H9 (cell line): Measurements from ENCODE around the gene SSTR5. TPM values are rescaled to one million over a fixed set of nuclear protein-coding genes. Genes with fewer than 3 reads are reported as not detected.

Experiments used
- DNase-seq: peaks from one replicate; pipeline ENCODE4 v3.0.0-alpha.2; 2017
- H2AFZ ChIP-seq: one replicate; pipeline ENCODE4 v1.6.1; 2013; ENCODE audit warnings: mild to moderate bottlenecking, low read length, control low read depth, moderate library complexity
- H2AK5ac ChIP-seq: 2 replicates; pipeline ENCODE4 v1.6.1; 2013; ENCODE audit warnings: low read length, control low read depth, mixed read lengths; ENCODE audit not compliant: insufficient read length
- H2BK120ac ChIP-seq: one replicate; pipeline ENCODE4 v1.6.1; 2013; ENCODE audit warnings: low read depth, mild to moderate bottlenecking, low read length, control low read depth, inconsistent platforms; ENCODE audit not compliant: poor library complexity, severe bottlenecking
- H2BK12ac ChIP-seq: 2 replicates; pipeline ENCODE4 v1.6.1; 2013; ENCODE audit warnings: low read length, control low read depth, mixed read lengths, low read depth; ENCODE audit not compliant: insufficient read length
- H2BK15ac ChIP-seq: 2 replicates; pipeline ENCODE4 v1.6.1; 2013; ENCODE audit warnings: low read depth, low read length, control low read depth
- H2BK20ac ChIP-seq: one replicate; pipeline ENCODE4 v1.6.1; 2013; ENCODE audit warnings: low read depth, mild to moderate bottlenecking, low read length, control low read depth, inconsistent platforms; ENCODE audit not compliant: poor library complexity, severe bottlenecking
- H2BK5ac ChIP-seq: 2 replicates; pipeline ENCODE4 v1.6.1; 2013; ENCODE audit warnings: low read length, control low read depth, mixed read lengths; ENCODE audit not compliant: insufficient read length
- H3K14ac ChIP-seq: 2 replicates; pipeline ENCODE4 v1.6.1; 2013; ENCODE audit warnings: low read length, control low read depth; ENCODE audit not compliant: insufficient read depth
- H3K18ac ChIP-seq: 2 replicates; pipeline ENCODE4 v1.6.1; 2013; ENCODE audit warnings: low read depth, mild to moderate bottlenecking, mixed read lengths, low read length, control low read depth; ENCODE audit not compliant: insufficient read length
- H3K23ac ChIP-seq: 2 replicates; pipeline ENCODE4 v1.6.1; 2013; ENCODE audit warnings: low read length, control low read depth, mixed read lengths, low read depth; ENCODE audit not compliant: insufficient read length
- H3K23me2 ChIP-seq: 2 replicates; pipeline ENCODE4 v1.6.1; 2013; ENCODE audit warnings: low read depth, mild to moderate bottlenecking, mixed read lengths, low read length, control low read depth; ENCODE audit not compliant: insufficient read length, poor library complexity, severe bottlenecking
- H3K27ac ChIP-seq: 2 replicates; pipeline ENCODE4 v1.5.1; 2013; ENCODE audit warnings: low read length, control low read depth, mixed read lengths, low read depth; ENCODE audit not compliant: insufficient read length
- H3K27me3 ChIP-seq: 2 replicates; pipeline ENCODE4 v1.6.1; 2013; ENCODE audit warnings: low read length, control low read depth, inconsistent platforms; ENCODE audit not compliant: insufficient read depth
- H3K4ac ChIP-seq: 2 replicates; pipeline ENCODE4 v1.6.1; 2013; ENCODE audit warnings: low read depth, mild to moderate bottlenecking, control low read depth, inconsistent platforms, low read length, moderate library complexity
- H3K4me1 ChIP-seq: 2 replicates; pipeline ENCODE4 v1.6.1; 2013; ENCODE audit warnings: low read length, control low read depth, inconsistent platforms; ENCODE audit not compliant: insufficient read depth
- H3K4me2 ChIP-seq: 2 replicates; pipeline ENCODE4 v1.6.1; 2013; ENCODE audit warnings: low read length, control low read depth, mixed read lengths; ENCODE audit not compliant: insufficient read length, insufficient read depth
- H3K56ac ChIP-seq: 2 replicates; pipeline ENCODE4 v1.6.1; 2013; ENCODE audit warnings: low read depth, mild to moderate bottlenecking, mixed read lengths, low read length, control low read depth; ENCODE audit not compliant: insufficient read length
- H3K79me1 ChIP-seq: 2 replicates; pipeline ENCODE4 v1.6.1; 2013; ENCODE audit warnings: low read depth, mild to moderate bottlenecking, moderate library complexity, low read length, control low read depth, inconsistent platforms; ENCODE audit not compliant: insufficient read depth, poor library complexity, severe bottlenecking
- H3K79me2 ChIP-seq: 2 replicates; pipeline ENCODE4 v1.6.1; 2013; ENCODE audit warnings: low read length, control low read depth, inconsistent platforms; ENCODE audit not compliant: insufficient read depth
- H3K9ac ChIP-seq: 2 replicates; pipeline ENCODE4 v1.6.1; 2013; ENCODE audit warnings: low read length, control low read depth, mixed read lengths; ENCODE audit not compliant: insufficient read length; ENCODE audit errors: extremely low read depth
- H3K9me3 ChIP-seq: one replicate; pipeline ENCODE4 v1.6.1; 2013; ENCODE audit warnings: low read depth, low read length, inconsistent platforms; ENCODE audit not compliant: control insufficient read depth
- H3T11ph ChIP-seq: one replicate; pipeline ENCODE4 v1.6.1; 2013; ENCODE audit warnings: mild to moderate bottlenecking, low read length, control low read depth, inconsistent platforms
- H4K20me1 ChIP-seq: one replicate; pipeline ENCODE4 v1.6.1; 2013; ENCODE audit not compliant: control insufficient read depth, insufficient read length, insufficient read depth
- H4K5ac ChIP-seq: 2 replicates; pipeline ENCODE4 v1.6.1; 2013; ENCODE audit warnings: low read depth, mild to moderate bottlenecking, mixed read lengths, low read length, control low read depth; ENCODE audit not compliant: insufficient read length
- H4K8ac ChIP-seq: replicated peaks from 2 replicates; pipeline ENCODE4 v1.6.1; 2013; ENCODE audit warnings: low read length, control low read depth, mixed read lengths, low read depth; ENCODE audit not compliant: insufficient read length
- H4K91ac ChIP-seq: 2 replicates; pipeline ENCODE4 v1.6.1; 2013; ENCODE audit warnings: low read depth, mild to moderate bottlenecking, moderate library complexity, mixed read lengths, low read length, control low read depth; ENCODE audit not compliant: insufficient read length
- H3K27ac Mint-ChIP-seq, 3 experiments: 2 replicates in 2 of 3; 3 replicates in 1 of 3; pipeline ENCODE4 v1.8.0; 2020 to 2021; ENCODE audit warnings: mixed read lengths in 3 of 3, mild to moderate bottlenecking in 1 of 3, moderate library complexity in 1 of 3
- H3K27me3 Mint-ChIP-seq: 2 replicates; pipeline ENCODE4 v1.8.0; 2021; ENCODE audit warnings: low read depth, mild to moderate bottlenecking, moderate library complexity, mixed read lengths
- H3K36me3 Mint-ChIP-seq, 3 experiments: 2 replicates in 2 of 3; 3 replicates in 1 of 3; pipeline ENCODE4 v1.8.0; 2020 to 2021; ENCODE audit warnings: low read depth in 3 of 3, mixed read lengths in 3 of 3; ENCODE audit not compliant: insufficient read depth in 1 of 3
- H3K4me1 Mint-ChIP-seq, 2 experiments: 2 replicates each; pipeline ENCODE4 v1.8.0; 2020; ENCODE audit warnings: mixed read lengths in 2 of 2
- H3K4me3 Mint-ChIP-seq, 2 experiments: 2 replicates in 1 of 2; 3 replicates in 1 of 2; pipeline ENCODE4 v1.8.0; 2020 to 2021; ENCODE audit warnings: mild to moderate bottlenecking in 2 of 2, mixed read lengths in 2 of 2, moderate library complexity in 1 of 2
- H3K9me3 Mint-ChIP-seq, 2 experiments: 2 replicates in 1 of 2; 3 replicates in 1 of 2; pipeline ENCODE4 v1.8.0; 2020; ENCODE audit warnings: mild to moderate bottlenecking in 2 of 2, mixed read lengths in 2 of 2, moderate library complexity in 1 of 2
- CTCF ChIP-seq: fragments of 200-600 bp; sonication (generic); conservative IDR thresholded peaks from 3 replicates; pipeline ENCODE4 v1.8.0; 2021; ENCODE audit warnings: antibody characterized with exemption, mild to moderate bottlenecking
- WGBS: extraction: QIAGEN DNeasy Blood & Tissue Kit; methylation state at CpG from one replicate; pipeline ENCODE4 v1.1.7; 2013; ENCODE audit warnings: missing lambda C conversion rate, low lambda C conversion rate, mixed read lengths; ENCODE audit not compliant: insufficient read length; ENCODE audit errors: extremely low coverage; 5-methylcytosine and 5-hydroxymethylcytosine counted together
- total RNA-seq: library from RNA; stranded (reverse); gene quantifications from 2 replicates; pipeline ENCODE4 v1.2.1, GENCODE V29; 2021

The SSTR5 gene
- total RNA-seq, 1 experiment from 2014 or later, result 0.22 TPM

GRCh38 chr16:1051446-1051845 is 21.1 kb upstream of the SSTR5 start:
- no peaks in the 10 kb centered on the region for H3K79me2 ChIP-seq

More at GRCh38 chr16:1051446-1051845, 21.1 kb upstream of the SSTR5 start:
- Histone ChIP-seq H3K23me2 (peaks cover 4% of the 10 kb centered on the region), H4K8ac (no peak overlapping the region), H3K79me1 (no peaks in the 10 kb centered on the region), H2AK5ac (no peak overlapping the region), H2BK12ac (no peak overlapping the region), H3K14ac (no peak overlapping the region), H2AFZ (no peak overlapping the region), H2BK5ac (no peak overlapping the region), H4K91ac (no peak overlapping the region), H3K27ac (no peak overlapping the region), H3K23ac (no peak overlapping the region), H2BK20ac (no peak overlapping the region), H4K20me1 (no peaks in the 10 kb centered on the region), H3T11ph (no peak overlapping the region), H3K9ac (no peak overlapping the region), H3K9me3 (no peaks in the 10 kb centered on the region), H3K4me2 (no peak overlapping the region), H3K18ac (no peak overlapping the region), H3K4me1 (no peaks in the 10 kb centered on the region), H3K4ac (no peak overlapping the region), H3K56ac (no peak overlapping the region), H4K5ac (no peak overlapping the region), H3K27me3 (no peaks in the 10 kb centered on the region), H2BK120ac (no peak overlapping the region), H2BK15ac (no peak overlapping the region)
- Mint-ChIP-seq H3K4me3 (no peak overlapping the region), H3K36me3 (no peaks in the 10 kb centered on the region), H3K4me1 (0 out of 4 replicates have a peak, but pooled peaks cover 0 to 4% of the 10 kb centered on the region in 2 experiments), H3K27me3 (peaks cover 10% of the 10 kb centered on the region), H3K9me3 (no peaks in the 10 kb centered on the region), H3K27ac (no peak overlapping the region; a peak in 1 of 7 replicates)
- DNase-seq, result no peak
- no CpG with 5 or more reads among the region's 17 CpGs for WGBS
- TF ChIP-seq CTCF, result no peak
